Measurements from ENCODE around the gene AGAP1.

Gene AGAP1

GRCh38 chr2:236164925-236165841 lies 671.3 kb downstream of the AGAP1 start:
- DNase-seq (ENCODE audit: low read depth in 2 of 2, low spot score in 1 of 2) = no peak

- DNase-seq (ENCODE audit: low read depth in 2 of 2, low spot score in 1 of 2) = no peak
Observed at GRCh38 chr2:236165842-236166795, 672.3 kb downstream of the AGAP1 start.

DNA sequence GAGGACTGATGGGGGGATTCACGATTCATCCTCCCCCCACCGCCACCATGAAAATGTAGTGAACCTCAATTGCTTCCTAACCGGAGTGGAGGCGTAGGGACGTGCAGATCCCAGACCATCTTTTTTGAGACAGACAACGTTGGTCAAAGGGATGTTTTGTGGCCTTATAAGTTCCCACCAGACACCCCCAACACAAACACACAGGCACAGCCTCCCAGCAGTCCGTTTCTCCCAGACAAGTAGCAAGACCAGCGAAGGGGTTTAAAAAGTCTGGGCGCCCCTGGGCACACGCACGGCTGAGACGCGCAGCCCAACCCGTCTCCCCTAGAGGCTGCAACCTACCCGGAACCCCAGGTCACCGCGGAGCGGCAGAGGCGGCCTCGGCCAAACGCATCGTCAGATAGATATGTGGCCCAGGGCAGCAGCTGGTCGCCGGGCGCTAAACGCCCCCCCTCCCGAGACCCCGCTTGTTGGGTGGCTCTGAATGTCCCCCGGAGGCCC lies 673.0 kb downstream of the AGAP1 start:
- DNase-seq (ENCODE audit: low read depth in 2 of 2, low spot score in 1 of 2) = no peak

DNA sequence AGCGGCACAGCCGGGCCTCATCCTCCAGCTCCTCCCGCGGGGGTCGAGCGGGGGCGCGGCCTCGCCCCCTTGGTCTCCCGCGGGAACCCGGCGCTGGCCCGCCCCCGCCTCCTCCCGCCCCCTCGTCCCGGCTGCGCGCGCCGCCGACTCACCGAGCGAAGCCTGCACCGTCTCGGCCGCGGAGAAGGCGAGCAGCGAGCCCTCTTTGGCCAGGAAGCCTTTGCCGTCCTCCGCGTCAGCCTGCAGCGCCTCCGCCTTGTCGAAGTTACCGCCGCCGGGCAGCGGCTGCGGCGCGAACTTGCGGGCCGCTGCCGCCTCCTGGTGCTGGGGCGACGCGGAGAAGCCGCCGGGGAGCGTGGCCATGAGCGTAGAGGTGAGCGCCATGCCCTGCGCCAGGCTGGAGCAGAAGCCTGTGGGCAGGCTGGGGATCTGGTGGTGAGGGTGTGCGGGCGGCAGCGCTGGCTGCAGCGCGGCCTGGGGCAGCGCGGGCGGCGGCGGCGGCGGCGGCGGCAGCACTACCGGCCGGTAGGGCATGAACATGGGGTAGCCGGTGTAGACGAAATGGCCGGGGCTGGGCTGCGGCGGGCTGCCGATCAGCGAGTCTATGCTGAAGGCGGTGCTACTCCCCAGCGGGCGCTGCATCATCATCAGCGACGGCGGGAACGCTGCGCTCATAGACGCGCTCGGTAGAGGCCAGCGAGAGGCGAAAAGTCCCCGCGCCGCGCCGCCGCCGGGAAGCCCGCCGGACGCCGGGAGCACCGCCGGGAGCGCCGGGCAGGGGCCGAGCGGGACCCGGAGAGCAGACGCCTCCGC lies 673.7 kb downstream of the AGAP1 start:
- no peak for DNase-seq (ENCODE audit: low read depth in 2 of 2, low spot score in 1 of 2)

DNA sequence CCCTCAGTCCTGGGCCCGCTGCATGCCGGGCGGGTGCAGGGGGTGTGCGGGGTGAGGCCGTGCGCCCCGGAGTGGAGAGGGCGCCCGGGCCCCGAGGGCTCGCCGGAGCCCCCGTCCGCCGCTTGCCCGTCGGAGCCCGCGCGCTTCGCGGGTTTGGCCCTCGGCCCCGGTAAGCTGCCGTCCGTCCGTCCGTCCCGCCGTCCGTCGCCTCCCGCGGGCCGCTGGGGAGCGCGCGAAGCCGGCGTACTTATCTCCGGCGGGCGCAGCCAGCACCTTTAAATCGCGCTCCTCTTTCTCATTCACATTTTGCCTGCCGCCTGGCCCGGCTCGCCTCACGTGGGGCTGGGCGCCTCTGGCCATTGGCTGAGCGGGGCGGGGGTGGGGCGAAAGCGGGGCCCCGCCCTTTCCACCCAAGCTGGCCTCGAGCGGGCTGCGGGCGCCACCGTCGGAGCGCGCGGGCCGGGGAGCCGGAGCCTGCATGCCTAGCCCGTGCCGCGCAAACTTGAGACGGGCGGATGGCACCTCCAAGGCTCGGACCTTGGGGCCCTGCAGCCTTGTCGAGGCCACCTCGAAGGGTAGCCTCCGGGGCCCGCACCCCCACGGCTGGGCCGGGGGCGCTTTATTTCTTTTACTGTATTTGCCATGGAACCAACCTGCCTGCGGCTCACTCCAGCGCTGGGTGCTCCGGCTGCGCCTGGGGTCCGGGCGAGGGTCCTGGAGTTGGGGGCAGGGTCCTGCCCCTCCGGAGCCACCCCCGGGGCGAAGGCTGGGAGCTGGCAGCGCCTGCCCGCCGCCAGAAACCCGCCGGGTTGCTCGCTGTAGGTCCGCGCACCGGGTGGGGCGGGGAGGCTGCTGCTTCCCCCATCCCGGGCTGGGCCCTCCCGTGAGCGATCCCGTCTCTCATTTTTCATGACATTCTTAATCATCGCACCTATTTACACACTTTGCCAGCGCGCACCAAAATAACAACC lies 674.6 kb downstream of the AGAP1 start, which contains the start of gene GBX2:
Gene GBX2, minus strand, starts transcription at position 277 of the 971 bp plus-strand sequence. CDS start 415 bp downstream, outside the sequence.
- DNase-seq (ENCODE audit: low read depth in 2 of 2, low spot score in 1 of 2) = no peak

GRCh38 chr2:236169151-236169721 lies 675.4 kb downstream of the AGAP1 start:
- DNase-seq (ENCODE audit: low read depth in 2 of 2, low spot score in 1 of 2) = no peak

DNA sequence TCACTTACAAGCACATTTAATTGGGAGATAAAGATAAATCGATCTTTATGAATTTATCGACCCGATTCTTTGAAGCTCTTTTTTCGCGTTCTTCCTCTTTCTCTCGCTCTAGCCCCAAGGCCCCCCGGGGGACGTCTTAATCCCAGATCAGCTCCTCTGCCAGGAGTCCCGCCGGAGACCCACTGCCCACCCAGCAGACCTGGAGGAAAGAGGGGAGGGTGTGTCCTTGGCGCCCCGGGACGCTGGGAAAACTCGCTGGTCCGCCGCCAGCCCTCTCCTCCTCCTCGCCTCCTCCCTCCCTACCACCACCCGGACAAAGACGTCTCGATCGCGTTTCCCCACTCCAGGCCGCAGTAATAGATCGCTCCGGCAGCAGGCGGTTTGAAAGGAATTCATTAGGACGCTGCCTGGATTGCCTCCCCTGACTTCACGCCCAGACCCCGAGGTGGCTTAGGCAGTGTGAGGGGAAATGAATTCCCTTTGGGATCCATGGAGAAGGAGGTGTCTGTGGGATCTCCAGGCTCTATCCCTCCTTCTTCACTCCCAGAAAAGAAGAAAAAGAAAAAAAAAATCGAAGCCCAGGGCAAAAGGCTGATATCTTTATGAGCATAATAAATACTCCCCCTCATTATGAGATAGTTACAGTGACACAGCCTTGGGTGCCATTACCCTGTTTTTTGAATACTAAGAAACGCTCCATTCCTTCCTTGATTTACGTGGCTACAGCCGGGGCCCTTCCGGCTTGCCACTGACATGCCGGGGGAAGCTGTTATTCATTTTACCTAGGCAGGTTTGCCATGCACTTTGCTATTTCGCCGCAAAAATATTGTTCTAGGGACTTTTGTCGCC lies 676.1 kb downstream of the AGAP1 start:
- no peak for DNase-seq (ENCODE audit: low read depth in 2 of 2, low spot score in 1 of 2)

DNA sequence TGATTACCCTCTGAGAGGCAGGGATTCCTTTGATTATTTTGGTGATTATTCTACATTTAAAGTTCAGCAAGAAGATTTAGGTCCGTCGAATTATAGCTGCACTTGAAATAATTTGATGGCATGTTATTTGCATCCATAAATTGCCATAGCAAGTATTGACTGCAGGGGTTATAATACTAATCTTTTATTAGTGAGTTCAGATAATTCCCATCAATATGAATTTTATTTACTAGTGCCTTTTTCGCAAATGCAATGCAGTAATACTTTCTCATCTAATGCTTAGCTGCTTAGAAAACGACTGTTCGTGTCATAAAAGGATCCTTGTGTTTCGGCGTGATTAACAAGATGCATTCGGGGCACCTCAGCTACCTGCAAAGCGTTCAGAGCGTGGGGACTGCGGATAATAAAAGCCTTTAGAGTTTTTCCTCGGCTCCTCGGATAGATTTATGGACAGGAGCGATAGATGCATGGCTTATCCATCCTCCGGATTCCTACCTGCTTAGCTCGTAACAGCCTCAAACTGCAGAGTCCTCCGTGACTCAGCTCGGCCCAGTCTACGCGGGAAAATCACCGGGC lies 676.8 kb downstream of the AGAP1 start:
- no peak for DNase-seq (ENCODE audit: low read depth in 2 of 2, low spot score in 1 of 2)

DNA sequence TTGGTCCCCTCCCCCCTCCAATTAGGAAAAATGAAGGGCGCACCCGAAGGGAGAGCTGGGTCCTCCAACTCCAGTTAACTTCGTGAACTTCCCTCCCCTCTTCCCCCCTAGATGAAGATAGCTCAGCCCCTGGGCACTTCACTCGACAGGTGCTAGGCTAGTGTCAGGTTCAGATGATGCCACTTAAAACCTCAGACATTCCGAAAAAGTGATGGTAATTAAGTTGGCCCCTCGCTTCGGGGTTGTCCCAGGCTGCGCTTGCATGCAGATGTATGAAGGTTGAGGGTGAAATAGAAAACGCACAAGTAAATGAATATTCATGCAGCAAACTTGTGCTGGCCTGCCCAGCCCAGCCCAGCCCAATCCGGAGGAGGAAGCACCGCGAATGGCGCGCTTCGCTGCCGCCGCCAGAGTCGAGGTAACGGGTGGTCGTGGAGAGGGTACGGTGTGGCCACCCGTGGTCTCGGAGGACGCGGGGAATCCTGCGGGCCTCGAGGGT lies 677.4 kb downstream of the AGAP1 start:
- DNase-seq (ENCODE audit: low read depth in 2 of 2, low spot score in 1 of 2) = no peak

DNA sequence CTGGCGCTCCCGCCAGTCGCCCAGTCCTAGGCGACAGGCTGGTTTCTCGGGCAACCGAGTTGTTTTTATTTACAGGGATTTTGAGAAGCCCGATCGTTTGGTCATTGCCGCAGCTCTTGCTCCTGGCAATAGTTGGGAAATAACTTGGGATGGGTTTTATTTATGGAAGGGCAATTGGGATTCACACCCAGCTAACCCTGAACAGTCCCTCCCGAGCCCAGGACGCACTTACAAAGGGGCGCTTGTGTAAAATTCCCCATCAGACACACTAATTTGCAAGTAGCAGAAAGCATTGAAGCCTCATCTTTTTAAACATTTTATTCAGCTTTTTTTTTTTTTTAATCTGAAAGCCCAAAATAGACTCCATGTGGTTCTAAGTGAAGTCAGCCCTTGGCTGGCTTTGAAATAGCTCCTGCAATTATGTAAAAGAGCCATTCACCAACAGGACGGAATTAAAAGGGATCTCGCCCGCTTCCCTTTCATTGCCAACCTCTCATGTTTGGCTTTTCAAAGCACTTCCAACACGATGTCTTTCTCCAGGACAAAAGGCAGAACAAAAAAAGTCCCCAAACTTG lies 677.9 kb downstream of the AGAP1 start:
- no peak for DNase-seq (ENCODE audit: low read depth in 2 of 2, low spot score in 1 of 2)

DNA sequence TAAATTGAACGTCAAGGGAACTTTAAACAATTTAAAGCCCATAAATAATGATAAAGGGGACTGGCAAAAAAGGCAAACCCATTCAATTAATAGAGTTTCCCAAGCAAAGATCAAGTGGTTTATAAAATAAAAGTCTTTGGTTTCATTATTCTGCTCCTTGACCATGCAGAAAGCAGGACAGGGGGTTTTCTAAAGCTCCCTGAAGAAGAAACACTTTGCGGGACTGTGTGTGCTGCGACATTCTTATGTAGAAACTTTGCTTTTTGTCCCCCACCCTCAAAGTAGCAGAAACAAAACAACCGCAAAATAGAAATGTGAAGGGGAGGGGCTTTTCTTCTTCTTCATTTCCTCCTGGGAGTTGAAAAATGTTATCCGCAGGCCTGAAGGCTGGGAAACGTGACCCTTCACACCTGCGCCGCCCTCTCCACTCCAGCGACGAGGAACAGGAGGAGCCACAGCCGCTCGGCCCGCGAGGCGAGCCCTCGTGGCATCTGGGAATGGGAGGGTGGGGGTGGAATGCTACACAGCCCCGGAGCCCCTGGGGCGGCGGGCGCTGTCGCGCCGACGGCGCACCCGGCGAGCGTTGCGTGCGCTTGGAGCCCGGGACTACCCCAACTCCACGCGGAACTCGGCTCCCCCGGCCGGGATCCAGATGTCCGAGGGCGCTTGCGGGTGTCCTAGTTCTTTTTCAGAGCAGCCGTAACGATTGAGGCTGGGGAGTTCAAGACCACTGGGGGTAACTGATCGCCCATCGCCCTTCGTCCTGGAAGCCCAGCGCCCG lies 678.6 kb downstream of the AGAP1 start:
- no peak for DNase-seq (ENCODE audit: low read depth in 2 of 2, low spot score in 1 of 2)

DNA sequence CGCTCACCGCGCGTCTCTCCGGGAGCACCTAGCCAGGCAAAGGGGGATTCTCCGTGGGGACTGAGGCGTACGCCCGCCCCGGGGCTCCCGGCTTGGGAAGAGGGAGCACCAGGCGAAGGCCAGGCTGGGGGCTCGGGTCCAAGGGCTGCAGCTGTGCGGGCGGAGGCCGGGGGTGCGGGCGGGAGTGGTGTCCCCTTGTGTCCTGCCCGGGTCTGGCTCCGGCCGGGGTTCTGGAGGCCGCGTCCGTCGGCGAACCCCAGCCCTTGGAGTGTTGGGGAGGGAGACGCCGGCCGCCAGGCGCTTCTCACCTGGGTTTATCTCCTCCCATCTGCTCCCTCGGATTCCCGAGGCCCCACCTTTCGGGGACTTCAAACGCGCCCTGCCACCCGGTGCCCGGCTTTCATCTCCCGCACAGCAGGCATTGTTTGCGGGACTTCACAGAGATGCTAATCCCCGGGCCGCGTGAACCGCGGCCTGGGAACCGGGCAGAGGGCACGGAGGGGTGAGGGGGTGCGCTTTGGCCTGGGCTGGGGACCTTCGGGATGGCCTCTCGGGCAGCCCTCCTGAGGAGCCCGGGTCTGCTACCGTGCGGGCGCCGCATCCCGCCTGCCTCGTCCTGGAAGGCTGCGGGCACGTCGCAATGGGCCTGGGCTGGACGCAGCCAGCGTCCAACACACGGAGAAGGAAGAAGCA lies 679.3 kb downstream of the AGAP1 start:
- DNase-seq (ENCODE audit: low read depth in 2 of 2, low spot score in 1 of 2) = no peak

DNA sequence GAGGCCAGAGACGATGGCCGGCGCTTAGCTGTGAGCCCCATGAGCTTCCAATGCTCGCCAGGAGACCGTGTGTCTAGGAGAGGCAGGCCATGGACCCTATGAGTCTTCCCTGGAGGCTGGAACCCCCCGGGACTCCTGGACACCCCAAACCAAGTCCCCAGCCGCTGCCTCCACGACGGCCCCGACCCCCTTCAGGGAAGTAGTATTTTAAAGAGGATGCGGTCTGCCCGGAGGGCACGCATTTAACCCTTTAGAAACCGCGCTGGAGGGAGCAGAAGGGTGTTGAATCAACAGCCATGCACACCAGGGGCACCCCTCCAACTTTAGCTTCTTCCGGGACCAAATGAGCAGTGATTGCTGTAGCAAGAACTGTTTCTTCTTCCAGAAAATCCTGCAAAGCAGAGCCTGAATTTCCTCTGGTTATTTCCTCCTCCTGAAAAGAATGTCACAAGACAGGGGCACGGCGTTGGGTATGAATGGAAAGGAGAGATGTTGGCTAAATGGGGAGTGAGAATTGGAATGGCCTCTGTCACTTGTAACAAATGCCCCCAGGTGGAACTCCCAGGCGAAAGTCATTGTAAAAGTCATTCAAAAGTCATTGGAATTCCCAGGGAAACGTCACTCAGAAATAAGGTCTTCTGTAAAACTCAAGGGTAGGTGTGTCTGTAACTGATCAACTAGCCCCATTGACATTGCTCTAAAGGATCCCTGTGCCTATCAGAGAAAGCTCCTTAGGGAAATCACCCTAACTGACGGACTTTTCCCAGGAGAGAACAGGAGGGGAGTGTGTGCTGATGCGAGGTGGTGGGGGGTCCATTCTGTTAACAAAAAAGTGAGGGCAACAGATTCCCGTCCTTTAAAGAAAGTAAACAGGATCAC lies 680.1 kb downstream of the AGAP1 start:
- DNase-seq (ENCODE audit: low read depth in 2 of 2, low spot score in 1 of 2) = no peak

GRCh38 chr2:236175548-236176150 lies 681.8 kb downstream of the AGAP1 start:
- DNase-seq (ENCODE audit: low read depth in 2 of 2, low spot score in 1 of 2) = no peak

GRCh38 chr2:236176417-236176816 lies 682.6 kb downstream of the AGAP1 start:
- DNase-seq (ENCODE audit: low read depth in 2 of 2, low spot score in 1 of 2) = no peak
